NCI-H748 treated with DMSO at 0.1 percent for 48 hours (cell line): Measurements from ENCODE around the gene NSD2.
"Not testable (repeated sequence)": the region's sequence is repeated elsewhere in the genome, so short reads cannot be mapped to it uniquely, and the experiment has no call there.

Experiments used
- DNase-seq: peaks from one replicate; lab custom pipeline; 2025; lab: John Stamatoyannopoulos, UW

Gene NSD2

GRCh38 chr4:1899149-1900086 lies 28.2 kb downstream of the NSD2 start:
- DNase-seq, result no peak

GRCh38 chr4:1900087-1900433 lies 28.9 kb downstream of the NSD2 start:
- no peak for DNase-seq

- no peak for DNase-seq
Measured at GRCh38 chr4:1900624-1901023, 29.4 kb downstream of the NSD2 start.

- DNase-seq, result no peak
Measured at GRCh38 chr4:1901127-1901526, 29.9 kb downstream of the NSD2 start.

- no peak for DNase-seq
Measured at GRCh38 chr4:1902243-1902642, 31.1 kb downstream of the NSD2 start.

GRCh38 chr4:1903035-1903434 lies 31.8 kb downstream of the NSD2 start:
- DNase-seq, result no peak

GRCh38 chr4:1904042-1904441 lies 32.8 kb downstream of the NSD2 start:
- no peak for DNase-seq

GRCh38 chr4:1907848-1908525 lies 36.8 kb downstream of the NSD2 start:
- DNase-seq, result no peak

GRCh38 chr4:1909696-1910095 lies 38.5 kb downstream of the NSD2 start:
- DNase-seq, result not testable (repeated sequence)

GRCh38 chr4:1910643-1911042 lies 39.5 kb downstream of the NSD2 start:
- DNase-seq, result no peak

- DNase-seq, result not testable (repeated sequence)
Measured at GRCh38 chr4:1911316-1911715, 40.1 kb downstream of the NSD2 start.

GRCh38 chr4:1922821-1923220 lies 51.6 kb downstream of the NSD2 start:
- no peak for DNase-seq

- no peak for DNase-seq
Measured at GRCh38 chr4:1927675-1928074, 56.5 kb downstream of the NSD2 start.

GRCh38 chr4:1928356-1929239 lies 57.4 kb downstream of the NSD2 start:
- no peak for DNase-seq

- DNase-seq, result no peak
Measured at GRCh38 chr4:1932736-1933135, 61.5 kb downstream of the NSD2 start.

GRCh38 chr4:1933700-1934099 lies 62.5 kb downstream of the NSD2 start:
- no peak for DNase-seq

- DNase-seq, result no peak
Measured at GRCh38 chr4:1937550-1937949, 66.4 kb downstream of the NSD2 start.

GRCh38 chr4:1938027-1938426 lies 66.8 kb downstream of the NSD2 start:
- DNase-seq, result no peak

GRCh38 chr4:1939664-1940509 lies 68.7 kb downstream of the NSD2 start:
- DNase-seq, result no peak

GRCh38 chr4:1940566-1940965 lies 69.4 kb downstream of the NSD2 start:
- DNase-seq, result no peak

- DNase-seq, result no peak
Measured at GRCh38 chr4:1943928-1944327, 72.7 kb downstream of the NSD2 start.
